ENCODE data around the gene ZMAT3.

GRCh38 chr3:179021119-179021903 lies 50.3 kb downstream of the ZMAT3 start:
- TF ChIP-seq POLR2A (IDR thresholded peaks at IDR 0.05; ENCODE audit: low read depth, low read length) (no peak), POLR2AphosphoS5 (IDR thresholded peaks at IDR 0.05; ENCODE audit: low read depth, low read length) (no peak)
